ENCODE data around the gene RPP14. TPM values are rescaled to one million over a fixed set of nuclear protein-coding genes. Genes with fewer than 3 reads are reported as not detected.

Gene RPP14
- total RNA-seq, 2 experiments from 2014 or later, result 17.7 to 19.7 TPM

GRCh38 chr3:58334013-58334321 is 27.9 kb downstream of the RPP14 start:
- peaks cover 9% of the 10 kb centered on the region for H3K36me3 Mint-ChIP-seq (ENCODE audit: low read depth)
- CTCF ChIA-PET, result interaction anchor here (3.7 to 5.9 kb wide), 2 partner anchors 27 to 157 kb away, joined by 24 to 37 read pairs; partner anchors contain the start of genes HTD2, KCTD6 and RPP14
- no peak overlapping the region for H3K27ac ChIP-seq (ENCODE audit: low read depth in 1 of 2, low read length in 2 of 2)
- H3K4me3 Mint-ChIP-seq, result peak overlapping the region; percentile 99
- no peak for DNase-seq
- H3K4me3 ChIP-seq (ENCODE audit: low read length), result peak overlapping the region; percentile 61
- H3K4me1 Mint-ChIP-seq (ENCODE audit: low read depth), result peaks cover 42% of the 10 kb centered on the region
- no peaks in the 10 kb centered on the region for H3K9me3 ChIP-seq (ENCODE audit: control insufficient read depth in 1 of 2, insufficient read depth in 1 of 2, low read length in 2 of 2)
- no peaks in the 10 kb centered on the region for H3K27me3 Mint-ChIP-seq
- no peaks in the 10 kb centered on the region for H3K9me3 Mint-ChIP-seq
- POLR2A ChIA-PET, result interaction anchor here (0.7 to 3.3 kb wide), 3 partner anchors 27 to 158 kb away, joined by 3 to 36 read pairs (median 28); partner anchors contain the start of genes HTD2, KCTD6 and RPP14
- intact Hi-C loops (cut with DNase I, micrococcal nuclease), result loop anchor here in 1 of 2 experiments (5.0 kb wide), 1 partner anchor 98 kb away; the partner anchor contains the start of gene PDHB
- H3K36me3 ChIP-seq (ENCODE audit: insufficient read depth, low read length), result no peaks in the 10 kb centered on the region
- ATAC-seq (ENCODE audit: poor library complexity), result no peak
- peak overlapping the region; percentile 73 for H3K27ac Mint-ChIP-seq
- H3K27me3 ChIP-seq (ENCODE audit: control insufficient read depth in 1 of 2, insufficient read depth in 2 of 2, low read length in 2 of 2), result no peaks in the 10 kb centered on the region
- H3K4me1 ChIP-seq (ENCODE audit: insufficient read depth, low read length), result peaks cover 23% of the 10 kb centered on the region
- TF ChIP-seq CTCF (IDR thresholded peaks at IDR 0.05), result no peak

GRCh38 chr3:58334506-58334884 is 28.4 kb downstream of the RPP14 start:
- DNase-seq, result no peak
- TF ChIP-seq CTCF (IDR thresholded peaks at IDR 0.05), result no peak
- H3K9me3 ChIP-seq (ENCODE audit: control insufficient read depth in 1 of 2, insufficient read depth in 1 of 2, low read length in 2 of 2), result no peaks in the 10 kb centered on the region
- Mint-ChIP-seq H3K4me3 (peak overlapping the region; percentile 99), H3K27ac (no peak overlapping the region), H3K27me3 (no peaks in the 10 kb centered on the region), H3K4me1 (ENCODE audit: low read depth) (peaks cover 47% of the 10 kb centered on the region), H3K36me3 (ENCODE audit: low read depth) (peaks cover 15% of the 10 kb centered on the region), H3K9me3 (no peaks in the 10 kb centered on the region)
- ChIA-PET POLR2A (interaction anchor here (3.2 to 3.3 kb wide), 2 partner anchors 28 to 158 kb away, joined by 28 to 36 read pairs; partner anchors contain the start of genes HTD2, KCTD6 and RPP14), CTCF (interaction anchor here (3.7 to 5.9 kb wide), 2 partner anchors 28 to 157 kb away, joined by 24 to 37 read pairs; partner anchors contain the start of genes HTD2, KCTD6 and RPP14)
- H3K27ac ChIP-seq (ENCODE audit: low read depth in 1 of 2, low read length in 2 of 2), result no peak overlapping the region
- ATAC-seq (ENCODE audit: poor library complexity), result no peak
- H3K4me1 ChIP-seq (ENCODE audit: insufficient read depth, low read length), result peaks cover 23% of the 10 kb centered on the region
- H3K27me3 ChIP-seq (ENCODE audit: control insufficient read depth in 1 of 2, insufficient read depth in 2 of 2, low read length in 2 of 2), result no peaks in the 10 kb centered on the region
- H3K36me3 ChIP-seq (ENCODE audit: insufficient read depth, low read length), result no peaks in the 10 kb centered on the region
- intact Hi-C loops (cut with DNase I, micrococcal nuclease), result loop anchor here in 1 of 2 experiments (5.0 kb wide), 1 partner anchor 98 kb away; the partner anchor contains the start of gene PDHB
- H3K4me3 ChIP-seq (ENCODE audit: low read length), result no peak overlapping the region

- Mint-ChIP-seq H3K27me3 (no peaks in the 10 kb centered on the region), H3K4me3 (peak overlapping the region; percentile 32), H3K4me1 (ENCODE audit: low read depth) (peaks cover 48% of the 10 kb centered on the region), H3K36me3 (ENCODE audit: low read depth) (peaks cover 16% of the 10 kb centered on the region), H3K9me3 (no peaks in the 10 kb centered on the region), H3K27ac (no peak overlapping the region)
- Histone ChIP-seq H3K36me3 (ENCODE audit: insufficient read depth, low read length) (no peaks in the 10 kb centered on the region), H3K27me3 (ENCODE audit: control insufficient read depth in 1 of 2, insufficient read depth in 2 of 2, low read length in 2 of 2) (no peaks in the 10 kb centered on the region), H3K27ac (ENCODE audit: low read depth in 1 of 2, low read length in 2 of 2) (no peak overlapping the region), H3K4me3 (ENCODE audit: low read length) (no peak overlapping the region), H3K9me3 (ENCODE audit: control insufficient read depth in 1 of 2, insufficient read depth in 1 of 2, low read length in 2 of 2) (no peaks in the 10 kb centered on the region), H3K4me1 (ENCODE audit: insufficient read depth, low read length) (peaks cover 23% of the 10 kb centered on the region)
- CTCF ChIA-PET, result interaction anchor here (0.6 to 5.9 kb wide), 3 partner anchors 29 to 1661 kb away, joined by 3 to 37 read pairs (median 4); partner anchors contain the start of genes HTD2, KCTD6 and RPP14
- no peak for TF ChIP-seq CTCF (IDR thresholded peaks at IDR 0.05)
- ATAC-seq (ENCODE audit: poor library complexity), result no peak
- DNase-seq, result no peak
- intact Hi-C loops (cut with DNase I, micrococcal nuclease), result no loop called here
- POLR2A ChIA-PET, result interaction anchor here (1.0 to 1.3 kb wide), 2 partner anchors 9 to 29 kb away, joined by 3 read pairs; partner anchors contain the start of gene HTD2
Measured at GRCh38 chr3:58335652-58335947, 29.6 kb downstream of the RPP14 start.
